Uterus (tissue), 4 donors: ENCODE measurements around the gene DEAF1. TPM values are rescaled to one million over a fixed set of nuclear protein-coding genes. Genes with fewer than 3 reads are reported as not detected.
A peak's percentile ranks its signal among the peaks of the same experiment; 100 is the strongest.

Experiments used
- DNase-seq, 2 donors: peaks; one replicate each; pipeline ENCODE4 v3.0.0-alpha.2; 2019 to 2020
- H3K27ac ChIP-seq, 2 donors: fragments of 200-600 bp; sonication (generic); 1 replicate in 1 of 2; 2 replicates in 1 of 2; pipeline ENCODE4 v1.5.1; 2016 to 2018
- H3K27me3 ChIP-seq, 2 donors: fragments of 200-600 bp; sonication (generic); one replicate each; pipeline ENCODE4 v1.5.1; 2018 to 2019; ENCODE audit warnings: control low read depth in 1 of 2
- H3K36me3 ChIP-seq, 2 donors: fragments of 200-600 bp; sonication (generic); one replicate each; pipeline ENCODE4 v1.5.1; 2019; ENCODE audit warnings: control low read depth in 1 of 2
- H3K4me1 ChIP-seq, 2 donors: fragments of 200-600 bp; sonication (generic); one replicate each; pipeline ENCODE4 v1.5.1; 2018 to 2019; ENCODE audit warnings: control low read depth in 1 of 2
- H3K4me3 ChIP-seq, 2 donors: fragments of 200-600 bp; sonication (generic); 1 replicate in 1 of 2; 2 replicates in 1 of 2; pipeline ENCODE4 v1.5.1; 2018 to 2019; ENCODE audit warnings: mild to moderate bottlenecking in 1 of 2
- H3K9me3 ChIP-seq, 2 donors: fragments of 200-600 bp; sonication (generic); one replicate each; pipeline ENCODE4 v1.5.1; 2019; ENCODE audit warnings: control low read depth in 1 of 2
- POLR2A ChIP-seq, 2 donors: fragments of 450-650 bp; IDR thresholded peaks; one replicate each; pipeline ENCODE4 v1.6.1; 2016; ENCODE audit warnings: antibody characterized with exemption in 2 of 2, mild to moderate bottlenecking in 1 of 2, moderate library complexity in 1 of 2
- intact Hi-C: fragments of 100-400 bp; cut with DNase I; formaldehyde crosslinking; loops from one replicate; pipeline ENCODE4 v1.15.1; 2023; ENCODE audit warnings: low total_unique reads
- total RNA-seq, 4 donors: library from RNA; depleted of rRNA in 3 of 4; stranded (reverse); fragments of >200 nt in 3 of 4; gene quantifications; one replicate each; pipeline versions ENCODE4 v1.1.0 to v1.2.4, GENCODE V29; 2014 to 2023
- TF ChIP-seq, protein P1 (sequence below), 4 experiments: fragments of 200-600 bp in 2 of 4; fragments of 450-650 bp in 2 of 4; sonication (generic) in 2 of 4; IDR thresholded peaks; one replicate each; pipeline ENCODE4 v1.5.1; 2016 to 2019; ENCODE audit warnings: antibody characterized with exemption in 4 of 4, mild to moderate bottlenecking in 2 of 4, moderate library complexity in 1 of 4
- donor health status: DM: yes; HTN: yes; CAD: no.

Gene DEAF1
- total RNA-seq, 4 donors from 2014 or later = 7.9 to 45.6 (median 20.4) TPM

- H3K27me3 ChIP-seq = no peaks in the 10 kb centered on the region
- no peaks in the 10 kb centered on the region for H3K36me3 ChIP-seq
- H3K4me1 ChIP-seq = no peaks in the 10 kb centered on the region
- TF ChIP-seq, protein P1, sequence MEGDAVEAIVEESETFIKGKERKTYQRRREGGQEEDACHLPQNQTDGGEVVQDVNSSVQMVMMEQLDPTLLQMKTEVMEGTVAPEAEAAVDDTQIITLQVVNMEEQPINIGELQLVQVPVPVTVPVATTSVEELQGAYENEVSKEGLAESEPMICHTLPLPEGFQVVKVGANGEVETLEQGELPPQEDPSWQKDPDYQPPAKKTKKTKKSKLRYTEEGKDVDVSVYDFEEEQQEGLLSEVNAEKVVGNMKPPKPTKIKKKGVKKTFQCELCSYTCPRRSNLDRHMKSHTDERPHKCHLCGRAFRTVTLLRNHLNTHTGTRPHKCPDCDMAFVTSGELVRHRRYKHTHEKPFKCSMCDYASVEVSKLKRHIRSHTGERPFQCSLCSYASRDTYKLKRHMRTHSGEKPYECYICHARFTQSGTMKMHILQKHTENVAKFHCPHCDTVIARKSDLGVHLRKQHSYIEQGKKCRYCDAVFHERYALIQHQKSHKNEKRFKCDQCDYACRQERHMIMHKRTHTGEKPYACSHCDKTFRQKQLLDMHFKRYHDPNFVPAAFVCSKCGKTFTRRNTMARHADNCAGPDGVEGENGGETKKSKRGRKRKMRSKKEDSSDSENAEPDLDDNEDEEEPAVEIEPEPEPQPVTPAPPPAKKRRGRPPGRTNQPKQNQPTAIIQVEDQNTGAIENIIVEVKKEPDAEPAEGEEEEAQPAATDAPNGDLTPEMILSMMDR (IDR thresholded peaks at IDR 0.05) = no peak
- TF ChIP-seq POLR2A (IDR thresholded peaks at IDR 0.05) = no peak
- intact Hi-C loops = no loop called here
- no peak for DNase-seq
- no peaks in the 10 kb centered on the region for H3K9me3 ChIP-seq
- H3K27ac ChIP-seq = no peak overlapping the region
- no peak overlapping the region for H3K4me3 ChIP-seq
These were observed 20.6 kb downstream of the DEAF1 start for GRCh38 chr11:674406-674805.

DNA sequence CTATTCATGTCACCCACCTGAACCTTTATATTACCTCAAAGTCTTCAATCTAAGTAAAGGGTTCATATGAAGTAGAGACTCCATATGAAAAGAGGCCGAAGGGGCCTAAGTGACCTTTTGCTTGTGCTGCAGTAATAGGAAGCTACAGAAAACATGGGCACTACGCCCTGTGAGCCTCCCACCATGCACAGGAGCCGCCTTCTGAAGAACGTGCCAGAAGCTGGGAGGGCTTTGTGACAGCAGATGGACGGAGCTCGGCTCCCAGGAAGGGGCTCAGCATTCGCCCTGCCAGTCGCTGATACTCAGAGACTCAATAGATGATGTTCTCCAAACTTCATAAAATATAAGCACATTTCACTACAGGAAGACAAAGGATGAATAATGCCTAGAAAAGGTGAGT is 21.2 kb downstream of the DEAF1 start:
- Histone ChIP-seq H3K36me3 (no peaks in the 10 kb centered on the region), H3K4me3 (no peak overlapping the region), H3K27me3 (no peaks in the 10 kb centered on the region), H3K9me3 (no peaks in the 10 kb centered on the region), H3K27ac (no peak overlapping the region), H3K4me1 (no peaks in the 10 kb centered on the region)
- no peak for TF ChIP-seq POLR2A (IDR thresholded peaks at IDR 0.05)
- TF ChIP-seq, protein P1 (IDR thresholded peaks at IDR 0.05) = no peak
- no peak for DNase-seq
- intact Hi-C loops = no loop called here

- no peaks in the 10 kb centered on the region for H3K27me3 ChIP-seq
- H3K36me3 ChIP-seq = no peaks in the 10 kb centered on the region
- TF ChIP-seq POLR2A (IDR thresholded peaks at IDR 0.05) = no peak
- TF ChIP-seq, protein P1 (IDR thresholded peaks at IDR 0.05) = no peak
- H3K9me3 ChIP-seq = no peaks in the 10 kb centered on the region
- intact Hi-C loops = no loop called here
- H3K27ac ChIP-seq = peak overlapping the region; percentile 18 to 20
- DNase-seq = peak in 1 of 2 donors; percentile 58
- H3K4me3 ChIP-seq = no peak overlapping the region
- H3K4me1 ChIP-seq = no peaks in the 10 kb centered on the region
These were observed 29.2 kb downstream of the DEAF1 start for GRCh38 chr11:665704-666281.

GRCh38 chr11:665062-665703 is 29.8 kb downstream of the DEAF1 start:
- Histone ChIP-seq H3K27ac (peak overlapping the region; percentile 18 to 20), H3K4me1 (no peaks in the 10 kb centered on the region), H3K36me3 (no peaks in the 10 kb centered on the region), H3K4me3 (no peak overlapping the region), H3K27me3 (no peaks in the 10 kb centered on the region), H3K9me3 (no peaks in the 10 kb centered on the region)
- DNase-seq = no peak
- TF ChIP-seq, protein P1 (IDR thresholded peaks at IDR 0.05) = no peak
- no peak for TF ChIP-seq POLR2A (IDR thresholded peaks at IDR 0.05)
- intact Hi-C loops = no loop called here

GRCh38 chr11:662689-663274 is 32.2 kb downstream of the DEAF1 start:
- TF ChIP-seq POLR2A (IDR thresholded peaks at IDR 0.05) = no peak
- TF ChIP-seq, protein P1 (IDR thresholded peaks at IDR 0.05) = peak; percentile 58 to 84 (median 73)
- Histone ChIP-seq H3K4me1 (no peaks in the 10 kb centered on the region), H3K27ac (no peak overlapping the region), H3K36me3 (no peaks in the 10 kb centered on the region), H3K9me3 (no peaks in the 10 kb centered on the region), H3K4me3 (no peak overlapping the region), H3K27me3 (no peaks in the 10 kb centered on the region)
- peak; percentile 67 to 74 for DNase-seq
- intact Hi-C loops = loop anchor here (5.0 kb wide), 1 partner anchor 60 kb away; no protein-coding TSS in a partner anchor
